ENCODE results near the gene CEP162.
"Not testable (repeated sequence)": the region's sequence is repeated elsewhere in the genome, so short reads cannot be mapped to it uniquely, and the experiment has no call there.

CEP162 gene

DNA sequence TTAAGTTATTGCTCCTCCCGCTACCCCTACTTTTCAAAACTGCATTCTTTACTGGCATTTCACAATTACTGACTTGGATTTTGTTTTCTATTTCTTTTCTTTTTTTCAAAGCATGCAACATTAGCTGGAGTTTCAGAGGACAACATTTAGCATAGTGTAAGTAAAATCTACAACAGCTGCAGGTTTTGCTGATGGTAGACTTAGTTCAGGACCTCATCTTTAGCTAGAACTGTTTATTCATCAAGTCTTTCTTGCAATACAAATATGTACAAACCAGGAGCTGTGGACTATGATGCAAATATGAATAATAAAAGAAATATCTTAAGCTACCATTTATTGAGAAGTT lies 728 bp upstream of the CEP162 start:
- DNase-seq: no peak

DNA sequence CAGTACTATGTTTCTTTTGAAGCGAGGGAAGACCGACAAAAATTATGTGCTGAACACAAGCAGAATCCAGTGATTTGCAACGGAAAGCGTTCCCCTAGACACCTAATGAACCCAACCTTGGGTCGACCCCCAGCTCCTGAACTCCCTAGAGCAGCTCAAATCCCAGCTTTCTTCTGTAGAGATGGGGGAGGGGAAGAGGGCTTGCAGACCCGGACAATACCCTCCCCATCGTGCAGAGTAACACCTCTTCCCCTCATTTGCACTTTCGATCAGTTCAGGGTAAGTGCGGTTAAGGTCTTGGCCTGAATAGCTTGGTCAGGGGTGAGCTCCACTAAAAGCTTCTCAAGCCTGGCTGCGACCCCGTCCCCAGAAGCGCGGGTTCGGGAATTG lies 404 bp downstream of the CEP162 start:
- DNase-seq: no peak

DNA sequence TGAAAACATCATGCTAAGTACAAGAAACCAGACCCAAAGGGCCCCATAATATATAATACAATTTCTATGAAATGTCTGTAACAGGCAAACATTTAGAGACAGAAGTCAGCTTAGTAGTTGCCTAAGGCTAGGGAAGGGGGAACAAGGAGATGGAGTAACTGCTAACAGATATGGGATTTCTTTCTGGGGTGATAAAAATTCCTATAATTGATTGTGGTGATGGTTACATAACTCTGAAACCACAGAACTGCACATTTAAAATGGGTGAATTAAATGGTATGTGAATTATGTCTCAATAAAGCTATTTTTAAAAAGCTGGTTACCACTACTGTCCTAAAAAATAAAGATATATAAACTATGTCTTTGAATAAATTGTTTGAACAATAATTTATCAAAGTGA lies 3.2 kb downstream of the CEP162 start:
- no peak for DNase-seq

DNA sequence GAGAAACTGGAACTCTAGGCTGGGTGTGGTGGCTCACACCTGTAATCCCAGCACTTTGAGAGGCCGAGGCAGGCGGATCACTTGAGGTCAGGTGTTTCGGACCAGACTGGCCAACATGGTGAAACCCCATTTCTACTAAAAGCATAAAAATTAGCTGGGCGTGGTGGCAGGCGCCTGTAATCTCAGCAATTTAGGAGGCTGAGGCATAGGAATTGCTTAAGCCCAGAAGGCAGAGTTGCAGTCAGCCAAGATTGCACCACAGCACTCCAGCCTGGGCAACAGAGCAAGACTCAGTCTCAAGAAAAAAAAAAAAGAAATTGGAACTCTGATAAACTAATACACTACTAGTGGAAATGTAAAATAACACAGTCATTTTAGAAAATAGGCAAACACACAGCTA lies 3.8 kb downstream of the CEP162 start:
- DNase-seq: not testable (repeated sequence)

DNA sequence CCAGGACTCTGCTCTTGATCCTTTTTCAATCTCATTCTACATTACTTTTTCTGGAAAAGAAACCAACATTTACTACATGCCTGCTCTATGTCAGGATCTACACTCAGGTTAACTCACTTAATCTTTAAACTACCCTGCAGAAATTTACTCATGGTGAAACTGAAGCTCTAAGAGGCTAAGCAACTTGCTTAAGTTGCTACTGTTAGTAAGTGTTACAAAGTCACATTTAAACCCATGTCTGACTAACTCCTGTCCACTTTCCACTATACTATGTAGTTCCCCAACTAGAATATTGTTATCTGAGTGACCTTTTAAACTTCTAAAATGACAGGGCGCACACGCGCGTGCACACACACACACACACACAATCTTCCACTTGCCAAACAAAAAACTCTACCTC lies 5.0 kb downstream of the CEP162 start:
- no peak for DNase-seq

DNA sequence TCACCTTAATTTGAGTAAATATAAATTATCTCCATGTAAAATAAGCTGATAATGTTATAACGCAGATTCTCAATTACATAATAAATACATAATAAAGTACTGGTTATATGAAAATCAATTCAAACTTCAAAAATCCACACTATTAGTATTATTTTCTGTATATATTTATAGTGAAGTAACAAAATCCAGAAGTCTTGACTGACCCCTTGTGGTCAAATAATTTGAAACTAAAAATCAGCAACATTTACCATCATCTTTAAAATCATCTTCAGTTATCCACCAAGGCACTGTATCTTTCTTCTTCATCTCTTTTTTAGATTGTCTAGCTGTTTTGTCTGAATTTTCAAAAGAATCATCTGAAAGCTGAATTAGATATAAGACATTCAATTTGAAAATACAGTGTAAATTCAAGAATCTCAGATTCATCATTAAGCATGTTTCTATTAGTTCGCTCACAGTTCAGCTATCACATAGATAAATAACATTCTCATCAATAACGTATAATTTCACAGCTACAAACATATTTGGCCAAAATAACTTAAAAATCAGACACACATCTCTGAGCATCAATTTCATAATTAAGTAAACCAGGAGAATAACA lies 6.5 kb downstream of the CEP162 start:
- DNase-seq: no peak

DNA sequence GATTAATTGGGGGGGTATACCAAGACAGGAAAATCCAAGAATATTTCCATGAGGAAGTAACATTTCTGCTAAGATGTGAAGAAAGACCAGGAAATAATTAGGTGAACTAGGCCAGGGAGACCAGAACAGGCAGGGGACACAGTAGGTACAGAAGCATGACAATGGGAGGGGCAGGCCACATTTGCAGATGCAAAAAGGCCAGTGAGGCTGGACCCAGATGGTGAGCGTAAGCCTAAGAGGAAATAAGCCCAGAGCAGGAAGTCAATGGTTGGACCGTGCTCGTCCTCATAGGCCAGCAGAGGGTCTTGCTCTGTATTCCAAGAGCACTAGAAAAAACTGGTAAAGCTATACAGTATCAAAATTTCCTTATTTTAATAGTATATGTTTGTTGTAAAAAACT lies 9.4 kb downstream of the CEP162 start:
- no peak for DNase-seq

DNA sequence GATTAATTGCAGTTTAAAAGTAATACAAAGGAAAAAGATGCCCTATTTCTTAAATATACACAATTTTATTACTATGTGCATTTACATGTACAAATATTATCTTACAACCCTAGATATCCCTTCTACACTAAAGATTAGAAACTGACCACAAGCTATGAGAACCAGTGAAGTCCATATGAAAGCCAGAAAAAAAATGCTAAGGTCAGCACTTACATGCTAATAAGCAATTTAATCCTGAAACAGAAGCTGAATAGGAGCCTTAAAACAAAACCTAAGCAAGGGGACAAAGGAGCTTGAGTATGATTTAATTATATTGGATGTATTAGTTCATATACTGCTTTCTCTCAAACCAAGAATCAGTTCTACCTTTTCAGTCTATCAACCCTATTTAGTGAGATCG lies 14.2 kb downstream of the CEP162 start:
- DNase-seq: no peak

DNA sequence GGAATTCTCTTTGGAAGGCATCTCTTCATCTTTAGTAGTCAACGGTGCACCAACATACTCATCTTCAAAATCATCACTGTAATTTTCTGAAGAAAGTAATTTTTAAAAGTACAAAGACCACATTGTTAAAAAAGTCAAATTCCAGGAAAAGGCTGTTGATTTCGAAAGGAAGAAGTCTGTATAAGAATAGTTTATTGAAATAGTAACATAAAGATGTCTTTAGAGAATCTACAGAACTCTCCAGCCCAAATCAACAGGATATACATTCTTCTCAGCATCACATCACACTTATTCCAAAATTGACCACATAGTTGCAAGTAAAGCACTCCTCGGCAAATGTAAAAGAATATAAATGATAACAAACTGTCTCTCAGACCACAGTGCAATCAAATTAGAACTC lies 23.4 kb downstream of the CEP162 start:
- DNase-seq: no peak

DNA sequence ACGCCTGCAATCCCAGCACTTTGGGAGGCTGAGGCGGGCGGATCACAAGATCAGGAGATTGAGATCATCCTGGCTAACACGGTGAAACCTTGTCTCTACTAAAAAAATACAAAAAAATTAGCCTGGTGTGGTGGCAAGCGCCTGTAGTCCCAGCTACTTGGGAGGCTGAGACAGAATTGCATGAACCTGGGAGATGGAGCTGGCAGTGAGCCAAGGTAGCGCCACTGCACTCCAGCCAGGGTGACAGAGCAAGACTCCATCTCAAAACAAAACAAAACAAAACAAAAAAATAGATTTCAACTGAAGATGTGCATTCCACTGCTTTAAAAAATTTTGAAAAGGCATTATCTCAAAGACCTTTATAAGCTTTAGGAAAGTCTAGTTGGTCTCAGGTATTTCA lies 27.5 kb downstream of the CEP162 start:
- DNase-seq: not testable (repeated sequence)

DNA sequence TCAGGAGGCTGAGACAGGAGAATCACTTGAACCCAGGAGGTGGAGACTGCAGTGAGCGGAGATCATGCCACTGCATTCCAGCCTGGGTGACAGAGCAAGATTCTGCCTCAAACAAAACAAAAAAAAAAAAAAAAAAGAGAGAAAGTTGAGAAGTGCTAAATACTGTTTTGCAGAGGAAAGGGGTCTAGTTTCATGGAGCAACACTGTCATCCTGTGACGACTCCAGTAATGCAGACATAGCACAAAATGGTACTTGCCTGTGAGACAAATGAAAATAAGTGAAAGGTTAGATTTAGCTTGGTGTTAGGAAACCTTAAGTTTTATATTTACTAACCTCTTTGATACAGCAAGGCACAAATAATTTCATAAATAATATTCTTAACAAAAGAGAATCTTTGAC lies 29.7 kb downstream of the CEP162 start:
- DNase-seq: no peak

DNA sequence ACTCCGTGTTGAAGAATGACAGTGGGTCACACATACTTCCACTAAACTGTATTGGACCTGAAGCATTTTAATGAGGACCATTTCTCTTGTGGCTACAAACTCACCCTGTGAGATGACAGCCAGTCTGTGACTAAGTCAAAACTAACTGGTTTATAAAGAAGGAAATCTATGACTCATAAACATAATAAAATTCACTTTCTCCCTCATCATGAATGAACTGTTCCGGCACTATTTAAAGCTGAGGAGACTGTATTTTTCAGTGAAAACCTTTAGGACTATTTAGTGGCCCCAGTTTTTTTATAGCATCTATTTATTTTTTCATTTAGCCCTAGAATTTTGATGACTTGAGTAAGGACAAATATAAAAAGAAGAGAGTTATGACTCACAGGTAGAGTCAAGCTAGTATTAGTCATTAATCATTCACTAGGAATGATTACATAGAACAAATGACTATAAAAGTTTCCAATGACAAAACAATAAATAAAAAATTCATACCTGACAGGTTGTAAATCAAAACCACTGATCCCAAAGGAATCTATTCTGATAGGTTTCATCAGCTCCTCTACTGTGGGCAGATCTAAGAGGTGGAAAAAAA lies 34.2 kb downstream of the CEP162 start:
- DNase-seq: no peak

DNA sequence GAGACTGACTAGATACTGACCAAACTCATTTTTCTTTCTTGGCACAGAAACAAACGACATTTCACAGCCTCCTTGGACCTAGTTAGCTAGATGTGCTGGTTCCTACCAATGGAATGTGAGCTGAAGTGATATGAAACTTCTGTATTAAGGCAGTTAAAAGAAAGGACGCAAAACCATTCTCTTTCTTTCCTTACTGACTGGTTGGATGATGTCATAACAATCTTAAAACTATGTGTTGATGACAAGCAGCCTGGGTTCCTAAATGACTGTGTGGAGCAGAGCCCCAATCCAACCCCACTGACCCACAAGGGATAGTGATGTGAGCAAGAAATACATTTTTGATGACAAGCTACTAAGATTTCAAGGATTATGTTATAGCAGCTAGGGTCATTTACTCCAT lies 35.6 kb downstream of the CEP162 start:
- DNase-seq: no peak

DNA sequence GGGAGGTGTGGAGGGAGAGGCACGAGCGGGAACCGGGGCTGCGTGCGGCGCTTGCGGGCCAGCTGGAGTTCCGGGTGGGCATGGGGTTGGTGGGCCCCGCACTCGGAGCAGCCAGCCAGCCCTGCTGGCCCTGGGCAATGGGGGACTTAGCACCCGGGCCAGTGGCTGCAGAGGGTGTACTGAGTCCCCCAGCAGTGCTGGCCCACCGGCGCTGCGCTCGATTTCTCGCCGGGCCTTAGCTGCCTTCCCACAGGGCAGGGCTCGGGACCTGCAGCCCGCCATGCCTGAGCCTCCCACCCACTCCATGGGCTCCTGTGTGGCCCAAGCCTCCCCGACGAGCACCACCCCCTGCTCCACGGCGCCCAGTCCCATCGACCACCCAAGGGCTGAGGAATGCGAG lies 38.1 kb downstream of the CEP162 start:
- DNase-seq: not testable (repeated sequence)

DNA sequence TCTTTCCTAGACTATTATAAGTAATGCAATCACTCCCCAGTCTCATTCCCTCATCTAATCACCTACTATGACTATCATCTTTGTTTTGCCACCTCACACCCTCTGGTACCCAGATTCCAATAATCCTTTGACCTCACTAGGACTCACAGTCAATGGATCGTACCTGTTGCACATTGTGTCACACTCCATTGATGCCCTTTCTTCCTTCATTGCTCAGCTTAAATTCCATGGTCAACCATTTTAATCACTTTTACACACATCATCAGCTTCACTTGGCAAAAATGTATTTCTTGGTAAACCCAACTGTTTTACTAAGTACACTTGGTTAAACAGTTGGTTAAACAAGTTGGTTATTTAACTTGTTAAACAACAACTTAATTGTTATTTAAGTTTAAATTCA lies 44.0 kb downstream of the CEP162 start:
- no peak for DNase-seq

DNA sequence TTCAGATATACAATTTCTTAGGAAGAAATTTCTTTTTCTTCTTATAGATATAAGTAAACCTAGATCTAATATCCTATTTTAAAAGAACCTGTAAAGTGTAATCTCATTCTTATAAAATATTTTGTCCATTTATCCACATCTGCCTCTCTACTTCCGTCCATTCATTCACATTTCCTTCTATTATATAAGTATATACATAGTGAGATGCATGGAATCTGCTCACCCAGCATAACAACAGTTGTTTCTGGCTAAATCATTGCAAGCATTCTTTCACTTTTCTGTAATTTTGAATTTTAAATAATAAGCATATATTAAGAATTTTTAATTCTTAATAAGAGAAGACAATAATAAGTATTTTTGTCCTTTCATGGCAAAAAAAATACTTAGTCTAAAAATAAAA lies 45.4 kb downstream of the CEP162 start:
- DNase-seq: no peak

DNA sequence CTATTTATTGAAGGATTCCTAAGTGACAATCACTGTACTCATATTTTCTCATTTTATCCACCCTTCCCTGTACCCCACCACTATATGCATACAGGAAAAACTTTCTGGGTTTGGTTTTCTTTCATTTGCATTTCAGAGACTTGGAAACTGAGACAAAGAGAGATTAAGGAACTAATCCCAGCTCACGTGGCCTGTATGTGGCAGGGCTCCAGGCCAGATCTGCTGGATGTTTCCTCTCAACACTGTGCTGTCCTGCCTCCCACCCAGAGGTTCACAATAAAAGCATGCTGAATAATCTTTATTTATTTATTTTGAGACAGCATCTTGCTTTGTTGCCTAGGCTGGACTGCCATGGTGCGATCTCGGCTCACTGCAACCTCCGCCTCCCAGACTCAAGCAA lies 50.2 kb downstream of the CEP162 start:
- DNase-seq: no peak

DNA sequence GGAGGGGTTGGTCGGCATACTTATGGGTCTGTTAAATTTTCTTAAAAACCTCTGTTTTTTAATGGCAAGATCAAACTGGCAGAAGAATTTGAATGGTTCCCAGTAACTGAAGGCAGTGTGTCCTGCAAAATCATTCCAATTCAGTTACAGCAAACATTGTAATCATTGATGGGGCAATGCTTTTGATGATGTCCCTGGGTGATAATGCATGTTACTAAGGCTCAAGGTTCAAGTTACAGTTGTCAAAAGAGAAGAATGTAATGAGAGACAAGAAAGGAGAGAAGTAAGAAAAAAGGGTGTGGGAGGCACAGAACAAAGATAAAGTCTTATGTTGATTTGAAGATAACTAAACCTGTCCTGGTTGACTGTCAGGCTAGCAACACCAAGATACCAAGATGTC lies 54.9 kb downstream of the CEP162 start:
- DNase-seq: no peak

DNA sequence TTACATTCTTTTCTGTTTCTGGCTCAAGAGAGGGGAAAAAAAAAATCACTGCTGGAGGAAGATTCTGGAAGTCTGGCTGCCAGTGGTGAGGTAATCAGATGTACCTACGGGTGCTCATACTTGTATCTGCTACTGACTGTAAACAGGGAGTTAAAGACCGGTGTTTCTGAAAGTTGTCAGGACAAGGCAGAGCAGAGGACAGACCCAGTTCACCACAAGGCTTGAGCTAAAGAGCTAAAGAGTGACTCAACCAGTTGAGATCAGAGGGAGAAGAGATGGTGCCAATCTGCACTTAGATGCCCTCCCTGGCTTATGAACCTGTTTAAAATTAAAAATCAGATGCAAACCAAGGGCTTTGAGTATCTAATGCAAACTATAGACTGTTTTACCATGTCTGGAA lies 55.4 kb downstream of the CEP162 start:
- no peak for DNase-seq

DNA sequence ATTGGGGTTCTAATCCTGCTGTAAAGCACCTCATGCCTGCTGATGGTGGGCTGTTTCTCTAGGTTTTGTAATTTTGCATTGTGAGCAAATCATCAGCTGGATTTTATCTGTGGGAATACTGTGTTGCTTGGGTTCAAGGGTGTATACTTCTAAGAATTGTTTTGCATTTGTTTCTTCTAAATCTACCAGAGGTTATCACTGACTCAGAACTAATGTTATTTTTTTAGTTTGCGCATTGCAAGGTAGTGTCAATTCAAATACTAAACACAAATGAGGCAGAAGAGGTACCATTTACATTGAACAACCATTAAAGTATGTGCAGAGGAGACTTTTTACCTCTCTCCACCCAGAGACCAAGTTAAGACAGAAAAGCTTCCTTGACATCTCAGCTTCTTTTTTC lies 60.0 kb downstream of the CEP162 start:
- no peak for DNase-seq

DNA sequence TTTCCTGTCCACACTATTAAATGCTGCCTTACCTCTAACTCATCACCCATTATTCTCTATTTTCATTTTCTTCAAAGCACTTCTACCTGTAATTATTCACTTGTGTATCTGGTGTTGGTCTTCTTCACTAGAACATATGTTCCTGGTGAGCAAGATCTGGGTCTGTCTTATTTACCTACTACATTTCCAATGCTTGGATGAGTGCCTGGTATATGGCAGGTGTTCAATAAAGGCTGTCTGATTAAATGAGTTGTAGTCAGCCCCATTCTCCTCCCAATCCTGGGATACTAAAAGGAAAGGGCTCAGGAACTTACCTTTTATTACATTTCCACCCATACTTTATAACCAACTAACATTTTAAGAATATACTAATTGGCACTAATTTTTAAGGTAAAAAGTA lies 61.0 kb downstream of the CEP162 start:
- DNase-seq: no peak

DNA sequence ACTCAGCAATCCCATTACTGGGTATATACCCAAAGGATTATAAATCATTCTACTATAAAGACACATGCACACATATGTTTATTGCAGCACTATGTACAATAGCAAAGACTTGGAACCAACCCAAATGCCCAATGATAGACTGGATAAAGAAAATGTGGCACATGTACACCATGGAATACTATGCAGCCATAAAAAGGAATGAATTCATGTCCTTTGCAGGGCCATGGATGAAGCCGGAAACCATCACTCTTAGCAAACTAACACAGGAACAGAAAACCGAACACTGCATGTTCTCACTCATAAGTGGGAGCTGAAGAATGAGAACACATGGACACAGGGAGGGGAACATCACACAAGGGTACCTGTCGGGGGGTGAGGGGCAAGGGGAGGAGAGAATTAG lies 63.1 kb downstream of the CEP162 start:
- not testable (repeated sequence) for DNase-seq

DNA sequence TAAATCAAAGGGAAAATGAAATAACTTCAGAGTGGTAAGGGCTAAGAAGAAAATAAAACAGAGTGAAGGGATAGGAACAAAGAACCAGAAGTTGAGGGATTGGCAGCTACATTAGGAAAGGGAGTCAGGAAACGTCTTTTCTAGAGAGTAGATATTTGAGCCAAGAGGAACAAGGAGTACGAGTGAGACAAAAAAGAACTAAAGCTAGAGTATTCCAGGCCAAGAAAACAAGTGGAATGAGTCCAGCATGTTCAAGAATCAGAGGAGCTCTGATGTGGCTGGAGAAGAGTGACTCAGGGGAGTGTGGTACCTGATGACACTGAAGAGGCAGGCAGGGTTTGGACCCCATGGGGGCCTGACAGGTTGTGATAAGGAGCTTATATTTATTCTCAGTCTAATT lies 66.3 kb downstream of the CEP162 start:
- no peak for DNase-seq

DNA sequence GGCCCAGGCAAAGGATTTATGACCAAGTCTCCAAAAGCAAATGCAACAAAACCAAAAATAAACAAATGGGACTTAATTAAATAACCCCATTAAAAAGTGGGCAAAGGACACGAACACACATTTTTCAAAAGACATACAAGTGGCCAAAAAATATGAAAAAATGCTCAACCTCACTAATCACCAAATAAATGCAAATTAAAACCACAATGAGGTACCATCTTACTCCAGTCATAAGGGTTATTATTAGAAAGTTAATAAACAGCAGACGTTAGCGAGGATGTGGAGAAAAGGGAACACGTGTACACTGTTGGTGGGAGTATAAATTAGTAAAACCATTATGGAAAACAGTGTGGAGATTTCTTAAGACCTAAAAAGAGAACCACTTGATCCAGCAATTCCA lies 71.1 kb downstream of the CEP162 start:
- no peak for DNase-seq

DNA sequence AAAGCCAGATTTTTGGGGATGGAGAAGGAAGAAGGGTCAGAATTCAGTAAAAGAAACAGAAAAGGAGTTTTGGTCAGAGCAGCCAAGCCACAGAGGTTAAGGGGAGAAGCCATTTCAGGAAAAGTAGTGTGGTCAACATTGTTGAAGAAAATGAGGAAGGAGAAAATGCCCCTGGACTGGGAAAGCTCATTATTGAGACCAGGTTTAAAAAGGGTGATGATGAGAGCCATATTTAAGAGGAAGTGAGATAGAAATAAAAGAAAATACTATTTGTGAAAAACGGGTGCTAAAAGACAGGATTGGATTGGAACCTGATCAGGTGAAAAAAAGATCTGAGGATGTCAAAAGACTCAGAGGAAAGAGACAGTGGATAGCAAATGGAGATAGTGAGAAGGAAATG lies 75.8 kb downstream of the CEP162 start:
- no peak for DNase-seq

DNA sequence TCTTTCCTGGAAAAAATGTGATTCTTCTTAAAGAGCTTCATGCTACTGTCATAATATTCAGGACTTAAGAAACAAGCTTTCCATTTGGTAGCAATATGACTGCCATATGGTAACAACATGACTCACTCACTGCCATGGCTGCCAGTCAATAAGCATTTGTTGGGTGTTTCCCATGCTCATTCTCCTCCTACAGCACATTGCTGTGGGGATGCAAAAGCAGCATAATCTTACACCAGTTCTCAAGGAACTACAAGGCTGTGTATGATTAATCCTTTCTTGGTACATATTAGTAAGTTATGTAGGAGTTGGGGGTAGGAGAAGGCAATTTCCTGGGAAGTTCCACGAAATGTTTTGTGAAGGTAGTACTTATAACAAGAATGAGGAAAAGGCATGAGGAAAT lies 76.7 kb downstream of the CEP162 start:
- no peak for DNase-seq
